OCI-LY3 (cell line): ENCODE results near the gene ABCA4.

Source experiments
- CTCF ChIP-seq: fragments of 200-600, 300-600 bp; sonication (generic); IDR thresholded peaks from 2 replicates; pipeline ENCODE4 v1.5.1; 2014; ENCODE audit warnings: antibody characterized with exemption, low read length, low read depth
- EZH2phosphoT487 ChIP-seq: fragments of 200-600 bp; shearing (Covaris generic); IDR thresholded peaks from 2 replicates; pipeline ENCODE4 v1.6.1; 2018; ENCODE audit warnings: antibody characterized with exemption, mixed run types, low read depth

- no peak for TF ChIP-seq CTCF
- TF ChIP-seq EZH2phosphoT487 = no peak
Measured at GRCh38 chr1:94011709-94012595, 109.0 kb downstream of the ABCA4 start.
